Measurements from ENCODE around the gene CD6.
"Not testable (repeated sequence)": the region's sequence is repeated elsewhere in the genome, so short reads cannot be mapped to it uniquely, and the experiment has no call there.

DNA sequence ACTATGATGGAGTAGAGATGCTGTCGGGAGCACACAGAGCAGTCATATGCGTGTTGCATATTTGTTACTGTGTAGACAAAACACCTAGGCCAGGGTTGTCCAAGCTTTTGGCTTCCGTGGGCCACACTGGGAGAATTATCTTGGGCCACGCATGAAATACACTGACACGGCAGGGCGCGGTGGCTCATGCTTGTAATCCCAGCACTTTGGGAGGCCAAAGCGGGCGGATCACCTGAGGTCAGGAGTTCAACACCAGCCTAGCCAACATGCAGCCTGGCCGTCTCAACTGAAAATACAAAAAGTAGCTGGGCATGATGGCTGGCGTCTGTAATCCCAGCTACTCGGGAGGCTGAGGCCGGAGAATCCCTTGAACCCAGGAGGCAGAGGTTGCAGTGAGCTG is 93.8 kb downstream of the CD6 start:
- TF ChIP-seq, protein P1, sequence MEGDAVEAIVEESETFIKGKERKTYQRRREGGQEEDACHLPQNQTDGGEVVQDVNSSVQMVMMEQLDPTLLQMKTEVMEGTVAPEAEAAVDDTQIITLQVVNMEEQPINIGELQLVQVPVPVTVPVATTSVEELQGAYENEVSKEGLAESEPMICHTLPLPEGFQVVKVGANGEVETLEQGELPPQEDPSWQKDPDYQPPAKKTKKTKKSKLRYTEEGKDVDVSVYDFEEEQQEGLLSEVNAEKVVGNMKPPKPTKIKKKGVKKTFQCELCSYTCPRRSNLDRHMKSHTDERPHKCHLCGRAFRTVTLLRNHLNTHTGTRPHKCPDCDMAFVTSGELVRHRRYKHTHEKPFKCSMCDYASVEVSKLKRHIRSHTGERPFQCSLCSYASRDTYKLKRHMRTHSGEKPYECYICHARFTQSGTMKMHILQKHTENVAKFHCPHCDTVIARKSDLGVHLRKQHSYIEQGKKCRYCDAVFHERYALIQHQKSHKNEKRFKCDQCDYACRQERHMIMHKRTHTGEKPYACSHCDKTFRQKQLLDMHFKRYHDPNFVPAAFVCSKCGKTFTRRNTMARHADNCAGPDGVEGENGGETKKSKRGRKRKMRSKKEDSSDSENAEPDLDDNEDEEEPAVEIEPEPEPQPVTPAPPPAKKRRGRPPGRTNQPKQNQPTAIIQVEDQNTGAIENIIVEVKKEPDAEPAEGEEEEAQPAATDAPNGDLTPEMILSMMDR (IDR thresholded peaks at IDR 0.05): not testable (repeated sequence)
- not testable (repeated sequence) for TF ChIP-seq POLR2A (IDR thresholded peaks at IDR 0.05)
